NCI-H748 (cell line): Measurements from ENCODE around the gene C2orf80.
A peak's percentile ranks its signal among the peaks of the same experiment; 100 is the strongest.
"Not testable (repeated sequence)": the region's sequence is repeated elsewhere in the genome, so short reads cannot be mapped to it uniquely, and the experiment has no call there.

Source experiments
- DNase-seq: peaks from one replicate; lab custom pipeline; 2025; ENCODE audit not compliant: unreplicated experiment; lab: John Stamatoyannopoulos, UW

The C2orf80 gene

DNA sequence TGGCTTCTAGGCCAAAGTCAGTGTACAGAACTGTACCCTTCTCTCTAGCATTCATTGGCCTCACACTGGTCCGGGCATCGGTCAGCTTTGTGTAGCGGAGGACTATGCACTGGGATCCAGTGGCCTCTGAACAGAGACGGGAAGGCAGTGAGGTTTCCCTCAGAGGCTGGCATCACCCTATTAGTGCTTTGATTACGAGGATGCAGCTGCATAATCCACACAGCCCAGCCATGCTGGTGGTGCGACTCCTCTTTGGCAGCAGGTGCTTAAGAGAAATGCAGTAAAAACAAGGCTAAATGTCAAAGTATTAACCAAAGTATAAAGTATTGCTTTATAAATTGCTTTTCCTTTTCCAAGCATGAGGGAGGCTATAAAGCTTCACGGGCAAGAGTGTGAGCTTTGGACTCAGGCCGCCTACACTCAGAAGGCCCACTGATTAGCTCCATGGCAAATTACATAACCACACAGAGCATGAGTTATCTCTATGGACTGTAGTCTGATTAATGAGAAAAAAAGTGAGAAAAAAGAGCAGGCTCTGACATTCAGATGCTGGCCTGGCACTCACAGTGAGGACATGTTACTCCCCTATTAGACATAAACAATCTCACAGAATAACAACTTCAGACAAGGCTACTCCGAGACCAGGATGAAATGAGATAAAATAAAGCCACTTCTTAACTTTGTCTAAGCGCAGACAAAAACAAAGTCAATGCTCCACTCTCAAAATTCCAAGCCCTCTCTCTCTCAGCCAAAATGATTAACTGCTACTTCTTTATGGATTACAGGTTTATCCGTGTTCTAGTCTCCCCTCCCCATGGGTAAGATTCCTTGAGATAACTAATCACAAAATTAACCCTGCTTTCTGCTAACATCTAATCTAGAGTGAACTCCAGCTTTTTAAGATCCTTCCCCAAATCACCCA is 53.8 kb downstream of the C2orf80 start:
- DNase-seq = no peak

GRCh38 chr2:208134928-208135586 is 54.8 kb downstream of the C2orf80 start:
- no peak for DNase-seq

GRCh38 chr2:208130712-208131110 is 59.1 kb downstream of the C2orf80 start:
- DNase-seq = no peak

- no peak for DNase-seq
Observed at GRCh38 chr2:208129744-208130711, 59.8 kb downstream of the C2orf80 start, which contains the start of gene CRYGC. TSS of gene CRYGC (minus strand) at chr2:208129828. CDS start at chr2:208129792, 36 bp downstream.

- DNase-seq = no peak
Observed at GRCh38 chr2:208128136-208128535, 61.7 kb downstream of the C2orf80 start.

DNA sequence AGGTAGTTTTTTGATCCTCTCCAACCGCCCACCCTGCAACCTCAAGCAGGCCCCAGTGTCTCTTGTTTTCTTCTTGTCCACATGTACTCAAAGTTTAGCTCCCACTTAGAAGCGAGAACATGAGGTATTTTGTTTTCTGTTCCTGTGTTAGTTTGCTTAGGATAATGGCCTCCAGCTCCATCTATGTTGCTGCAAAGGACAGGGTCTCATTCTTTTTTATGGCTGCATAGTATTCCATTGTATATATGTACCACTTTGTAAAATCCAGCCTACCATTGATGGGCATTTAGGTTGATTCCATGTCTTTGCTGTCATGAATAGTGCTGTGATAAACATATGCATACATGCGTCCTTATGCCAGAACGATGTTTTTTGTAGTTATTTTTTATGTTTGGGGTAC is 62.7 kb downstream of the C2orf80 start:
- DNase-seq = no peak

- DNase-seq = no peak
Observed at GRCh38 chr2:208125251-208125650, 64.6 kb downstream of the C2orf80 start.

DNA sequence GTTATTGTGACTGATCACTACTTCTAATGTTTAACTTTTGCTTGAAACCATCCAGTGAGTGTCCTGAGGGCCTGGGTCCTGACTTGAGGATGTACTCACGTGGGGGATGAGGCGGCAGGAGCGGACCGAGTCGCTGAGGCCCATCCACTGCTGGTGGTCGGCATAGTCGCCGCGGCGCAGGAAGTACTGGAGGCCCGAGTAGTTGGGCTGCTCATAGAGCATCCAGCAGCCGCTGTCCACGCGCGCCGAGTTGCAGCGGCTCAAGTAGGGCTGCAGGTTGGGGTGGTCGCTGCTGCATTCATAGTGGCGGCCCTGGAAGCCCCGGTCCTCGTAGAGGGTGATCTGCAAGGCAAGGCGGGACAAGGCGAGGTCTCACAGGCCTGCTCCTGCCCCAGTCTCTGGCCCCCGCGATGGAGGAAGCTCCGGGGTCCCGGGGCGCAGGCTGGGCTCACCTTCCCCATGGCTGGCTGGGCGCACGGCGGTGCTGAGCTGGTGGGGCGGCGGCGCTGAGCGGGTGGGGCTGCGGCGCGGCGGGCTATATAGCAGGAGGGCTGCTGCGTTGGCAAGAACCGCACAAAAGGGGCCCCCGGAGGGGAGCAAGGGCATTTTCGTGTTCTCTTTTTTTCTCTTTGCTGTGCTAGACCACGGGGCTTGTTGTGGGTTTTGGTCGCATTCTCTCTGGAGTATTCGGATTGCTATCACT is 65.7 kb downstream of the C2orf80 start, which contains the start of gene CRYGD:
Gene CRYGD (minus strand): TSS at position 512 of the 703 bp plus-strand sequence. CDS start 51 bp downstream, at position 461.
- DNase-seq = not testable (repeated sequence)

DNA sequence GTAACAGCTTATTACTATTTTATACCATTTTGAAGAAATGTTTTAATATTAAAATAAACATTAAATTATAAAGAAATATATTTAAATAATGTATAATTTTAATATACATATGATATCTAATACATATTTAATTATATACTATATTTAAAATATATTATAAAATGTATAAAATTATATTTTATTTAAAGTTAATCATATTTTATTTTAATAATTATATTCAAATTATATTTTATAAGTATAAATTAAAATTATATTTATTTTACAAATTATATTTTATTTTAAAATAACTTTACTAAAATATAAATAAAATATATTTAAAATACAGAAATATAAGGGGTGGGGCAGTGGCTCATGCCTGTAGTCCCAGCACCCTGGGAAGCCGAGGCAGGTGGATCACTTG is 67.6 kb downstream of the C2orf80 start:
- DNase-seq = no peak

- peak; percentile 11 for DNase-seq
Observed at GRCh38 chr2:208118918-208119317, 70.9 kb downstream of the C2orf80 start.

DNA sequence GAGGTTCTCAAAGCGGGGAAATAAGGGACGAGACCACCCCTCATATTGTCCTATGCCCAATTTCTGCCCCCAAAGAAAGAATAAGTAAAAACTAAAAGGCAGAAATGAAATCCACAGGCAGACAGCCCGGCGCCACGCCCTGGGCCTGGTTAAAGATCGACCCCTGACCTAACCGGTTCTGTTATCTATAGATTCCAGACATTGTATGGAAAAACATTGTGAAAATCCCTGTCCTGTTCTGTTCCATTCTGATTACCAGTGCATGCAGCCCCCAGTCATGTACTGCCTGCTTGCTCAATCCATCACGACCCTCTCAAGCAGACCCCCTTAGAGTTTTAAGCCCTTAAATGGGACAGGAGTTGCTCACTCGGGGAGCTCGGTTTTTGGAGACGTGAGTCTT is 72.4 kb downstream of the C2orf80 start:
- not testable (repeated sequence) for DNase-seq
